Measurements from ENCODE around the gene PCCA.

DNA sequence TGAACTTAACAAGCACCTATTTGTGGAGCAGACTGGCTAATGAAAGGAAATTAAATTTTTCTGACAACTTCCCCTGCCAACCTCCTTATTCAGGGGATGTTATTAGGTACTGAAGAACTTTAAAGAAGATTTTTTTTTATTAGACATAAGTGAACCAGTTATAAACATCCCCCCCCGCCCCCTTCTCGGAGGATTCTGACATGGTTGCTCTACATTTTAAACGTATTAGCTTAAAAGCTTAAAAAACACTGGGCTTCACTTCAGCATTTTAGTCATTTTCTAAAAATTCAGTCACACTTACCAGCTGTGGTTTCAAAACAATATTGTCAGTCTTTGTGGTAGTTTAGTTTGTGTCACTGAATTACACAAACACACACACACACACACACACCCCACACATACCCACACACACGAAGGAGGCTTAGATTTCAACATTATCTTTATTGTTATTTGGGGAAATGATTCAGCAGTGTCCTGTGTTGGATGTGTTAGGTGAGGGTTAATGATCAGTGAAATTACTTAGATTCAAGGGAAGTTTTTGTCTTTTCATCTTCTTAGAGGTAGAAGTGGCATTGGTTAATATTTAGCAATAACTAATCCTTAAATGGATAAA is 145.7 kb downstream of the PCCA start:
- TF ChIP-seq, protein P1, sequence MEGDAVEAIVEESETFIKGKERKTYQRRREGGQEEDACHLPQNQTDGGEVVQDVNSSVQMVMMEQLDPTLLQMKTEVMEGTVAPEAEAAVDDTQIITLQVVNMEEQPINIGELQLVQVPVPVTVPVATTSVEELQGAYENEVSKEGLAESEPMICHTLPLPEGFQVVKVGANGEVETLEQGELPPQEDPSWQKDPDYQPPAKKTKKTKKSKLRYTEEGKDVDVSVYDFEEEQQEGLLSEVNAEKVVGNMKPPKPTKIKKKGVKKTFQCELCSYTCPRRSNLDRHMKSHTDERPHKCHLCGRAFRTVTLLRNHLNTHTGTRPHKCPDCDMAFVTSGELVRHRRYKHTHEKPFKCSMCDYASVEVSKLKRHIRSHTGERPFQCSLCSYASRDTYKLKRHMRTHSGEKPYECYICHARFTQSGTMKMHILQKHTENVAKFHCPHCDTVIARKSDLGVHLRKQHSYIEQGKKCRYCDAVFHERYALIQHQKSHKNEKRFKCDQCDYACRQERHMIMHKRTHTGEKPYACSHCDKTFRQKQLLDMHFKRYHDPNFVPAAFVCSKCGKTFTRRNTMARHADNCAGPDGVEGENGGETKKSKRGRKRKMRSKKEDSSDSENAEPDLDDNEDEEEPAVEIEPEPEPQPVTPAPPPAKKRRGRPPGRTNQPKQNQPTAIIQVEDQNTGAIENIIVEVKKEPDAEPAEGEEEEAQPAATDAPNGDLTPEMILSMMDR (IDR thresholded peaks at IDR 0.05), result no peak
- no peak for TF ChIP-seq POLR2AphosphoS5 (IDR thresholded peaks at IDR 0.05)
